GM19023 (cell line): ENCODE data around the gene ITGB8.
"Not testable (repeated sequence)": the region's sequence is repeated elsewhere in the genome, so short reads cannot be mapped to it uniquely, and the experiment has no call there.

ENCODE experiments used
- ATAC-seq: cut with Tn5 transposase; IDR thresholded peaks from one replicate; pipeline ENCODE4 v1.9.1; 2021; ENCODE audit warnings: mild to moderate bottlenecking, moderate library complexity; ENCODE audit not compliant: unreplicated experiment

The ITGB8 gene

DNA sequence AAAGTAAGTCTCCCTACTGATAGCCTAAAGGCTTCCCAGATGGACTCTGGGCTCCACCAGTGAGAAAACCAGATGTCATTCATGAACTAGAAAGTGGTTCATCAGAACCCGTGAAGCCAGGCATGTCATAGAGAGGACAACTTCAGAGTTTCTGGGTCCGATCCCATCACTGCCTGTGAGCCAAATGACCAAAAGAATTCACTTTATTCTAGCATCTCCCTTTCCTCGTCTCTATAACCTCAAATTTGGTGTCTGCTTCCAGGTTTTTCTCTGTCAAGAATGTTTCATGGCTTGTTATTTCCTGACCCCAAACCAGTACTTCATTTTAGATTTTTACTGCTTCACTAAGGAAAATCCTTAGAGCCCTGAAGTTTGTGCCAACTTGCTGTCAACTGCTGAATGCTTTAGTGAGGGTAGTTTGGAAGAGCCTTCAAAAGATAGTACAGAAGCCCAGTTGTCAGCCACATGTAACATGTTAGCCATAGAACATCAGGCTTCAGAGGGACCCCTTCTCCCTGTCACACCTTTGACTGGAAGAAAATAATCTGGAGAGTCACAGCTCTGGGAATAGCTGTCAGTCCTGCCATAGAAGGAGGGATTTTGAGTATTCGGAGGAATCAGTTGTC lies 34.0 kb downstream of the ITGB8 start:
- no peak for ATAC-seq

GRCh38 chr7:20365486-20365885 lies 34.8 kb downstream of the ITGB8 start:
- no peak for ATAC-seq

GRCh38 chr7:20374399-20374798 lies 43.7 kb downstream of the ITGB8 start:
- ATAC-seq: no peak

DNA sequence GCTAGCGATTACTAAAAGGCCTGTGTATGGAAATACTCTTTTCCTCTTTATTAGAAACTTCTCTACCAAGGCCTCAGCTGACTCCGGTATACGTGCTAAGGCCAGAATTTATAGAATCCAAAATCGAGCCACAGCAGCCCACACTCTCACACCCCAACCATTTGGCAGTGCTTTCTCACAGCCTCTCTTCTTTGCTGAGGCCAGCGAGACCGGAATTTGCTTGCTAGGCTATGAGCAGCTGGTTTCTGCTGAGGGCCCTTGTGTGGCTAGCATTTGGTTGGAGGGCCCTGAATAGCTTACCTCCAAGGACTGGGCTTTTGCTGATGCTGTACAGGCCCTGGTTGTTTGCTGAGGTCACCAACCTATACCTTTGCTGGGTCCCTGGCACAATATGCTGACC lies 46.1 kb downstream of the ITGB8 start:
- ATAC-seq: no peak

DNA sequence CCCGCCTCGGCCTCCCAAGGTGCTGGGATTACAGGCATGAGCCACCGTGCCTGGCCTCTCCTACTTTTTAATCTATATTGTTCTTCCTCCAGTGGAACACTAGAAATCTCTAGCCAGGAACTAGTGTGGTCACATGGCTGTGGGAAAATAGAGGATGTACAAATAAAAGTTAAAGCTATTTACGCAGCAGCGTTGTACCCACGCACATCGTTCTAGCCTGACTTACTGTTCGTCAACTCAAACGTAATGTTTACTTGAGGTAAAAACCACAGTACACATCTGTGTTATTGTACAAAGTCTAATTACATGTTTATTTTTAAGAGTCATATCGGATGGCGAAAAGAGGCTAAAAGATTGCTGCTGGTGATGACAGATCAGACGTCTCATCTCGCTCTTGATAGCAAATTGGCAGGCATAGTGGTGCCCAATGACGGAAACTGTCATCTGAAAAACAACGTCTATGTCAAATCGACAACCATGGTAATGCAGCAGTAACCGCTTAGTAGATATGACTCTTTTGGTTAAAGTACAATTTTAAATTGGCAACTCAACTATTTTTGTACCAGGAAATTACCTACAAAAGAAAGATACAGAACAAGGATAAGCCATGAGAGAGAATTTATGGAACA lies 50.8 kb downstream of the ITGB8 start:
- ATAC-seq: no peak

- ATAC-seq: no peak
Observed at GRCh38 chr7:20383351-20383750, 52.7 kb downstream of the ITGB8 start.

DNA sequence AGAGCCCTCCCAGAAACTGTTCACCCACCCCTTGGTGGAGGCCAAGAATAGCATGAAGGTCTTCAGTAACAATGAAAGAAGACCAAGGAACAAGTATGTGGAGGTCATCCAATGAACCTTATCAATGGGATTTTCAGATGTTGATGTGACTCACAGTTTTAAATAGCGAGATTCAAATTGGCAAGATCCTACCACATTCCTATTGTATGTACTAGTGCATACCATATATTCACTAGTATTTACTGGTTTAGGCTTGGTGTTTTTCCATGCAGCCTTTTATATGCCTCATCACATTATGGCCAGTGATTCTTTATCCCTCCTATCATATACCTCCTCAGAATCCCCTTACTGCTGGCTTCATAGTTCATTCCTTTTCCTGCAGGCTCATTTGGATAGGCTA lies 54.4 kb downstream of the ITGB8 start:
- no peak for ATAC-seq

- ATAC-seq: no peak
Observed at GRCh38 chr7:20388084-20388483, 57.4 kb downstream of the ITGB8 start.

- not testable (repeated sequence) for ATAC-seq
Observed at GRCh38 chr7:20389192-20389591, 58.5 kb downstream of the ITGB8 start.

DNA sequence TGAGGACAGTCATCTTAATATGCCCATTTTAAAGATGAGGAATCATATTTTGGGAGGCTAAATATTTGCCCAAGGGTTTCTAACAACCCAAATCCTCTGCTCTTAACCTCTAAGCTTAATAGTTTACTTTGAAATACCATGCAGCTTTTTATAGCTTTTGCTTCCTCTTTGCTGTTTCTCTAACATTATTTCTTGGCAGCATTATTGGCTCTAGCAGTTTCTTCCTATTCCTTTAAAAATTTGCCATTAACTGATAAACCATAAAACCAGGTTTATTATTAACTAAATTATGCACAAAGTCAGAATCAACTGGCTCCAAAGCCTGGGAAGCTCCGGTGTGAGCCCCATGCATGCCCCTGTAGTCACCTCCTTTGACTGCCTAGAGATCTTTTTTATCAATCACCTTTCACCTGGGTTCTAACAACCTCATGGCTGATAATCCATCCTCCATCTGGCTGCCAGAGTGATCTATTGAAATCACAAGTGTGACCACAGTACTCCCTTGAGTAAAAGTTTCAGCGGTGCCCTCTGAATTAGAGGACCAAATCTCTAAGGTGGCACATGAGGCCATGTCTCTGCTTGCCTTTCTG lies 62.4 kb downstream of the ITGB8 start:
- ATAC-seq: no peak

DNA sequence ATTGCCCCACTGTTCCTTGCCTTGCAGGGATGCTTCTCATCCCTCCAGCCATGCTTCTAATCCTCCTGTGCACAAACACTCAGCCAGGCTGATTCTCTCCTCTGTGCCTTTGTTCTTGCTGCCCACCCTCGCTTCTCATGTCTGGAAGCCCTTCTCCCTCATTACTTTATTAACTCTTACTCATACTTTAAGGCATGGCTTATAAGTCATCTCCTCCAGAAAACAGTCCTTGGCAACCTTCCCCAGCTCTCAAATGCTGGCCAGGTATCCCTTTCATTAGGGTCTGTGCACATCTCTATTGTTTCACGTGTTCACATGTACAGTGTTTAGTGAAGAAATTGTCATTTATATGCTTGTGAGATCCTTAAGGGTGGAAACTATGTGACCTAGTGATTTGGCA lies 62.9 kb downstream of the ITGB8 start:
- no peak for ATAC-seq

GRCh38 chr7:20394284-20394683 lies 63.6 kb downstream of the ITGB8 start:
- no peak for ATAC-seq

DNA sequence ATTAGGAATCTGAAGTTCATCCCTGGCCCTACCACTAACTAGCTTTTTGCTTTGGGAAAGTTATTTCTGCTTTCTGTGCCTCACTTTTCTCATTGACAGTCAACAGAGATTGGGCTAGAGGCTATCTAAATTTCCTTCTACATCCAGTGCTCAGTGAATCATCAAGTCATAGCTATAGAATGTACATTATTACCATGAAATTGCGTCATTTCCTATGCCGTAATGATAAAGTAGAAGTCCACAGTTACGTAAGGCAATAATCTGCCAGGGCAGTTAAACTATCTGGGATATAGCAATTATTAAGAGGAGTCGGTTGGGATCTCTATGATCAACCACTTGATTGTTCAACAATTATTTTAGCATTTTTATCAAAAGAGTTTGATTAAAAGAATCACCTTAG lies 64.4 kb downstream of the ITGB8 start:
- no peak for ATAC-seq

DNA sequence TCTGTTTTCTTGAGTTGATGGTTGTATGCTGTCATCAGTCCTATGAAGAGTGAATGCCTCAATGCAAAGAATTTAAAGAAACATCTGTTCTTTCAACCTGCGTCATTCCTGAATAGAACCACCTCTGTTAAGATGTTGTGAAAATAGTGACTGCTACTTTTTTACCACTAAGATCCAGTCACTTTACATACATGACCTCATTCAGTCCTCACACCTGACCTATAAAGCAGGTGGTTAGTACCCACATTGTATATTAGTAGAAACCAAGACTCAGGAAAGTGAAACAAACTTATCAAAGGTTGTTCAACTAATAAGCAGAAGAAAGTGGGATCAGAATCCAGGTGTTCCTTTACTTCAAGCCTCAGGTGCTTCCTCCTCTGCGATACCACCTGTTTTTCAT lies 64.8 kb downstream of the ITGB8 start:
- peak; percentile 74 for ATAC-seq

GRCh38 chr7:20399521-20399920 lies 68.8 kb downstream of the ITGB8 start:
- no peak for ATAC-seq

- no peak for ATAC-seq
Observed at GRCh38 chr7:20401861-20402746, 71.4 kb downstream of the ITGB8 start.

DNA sequence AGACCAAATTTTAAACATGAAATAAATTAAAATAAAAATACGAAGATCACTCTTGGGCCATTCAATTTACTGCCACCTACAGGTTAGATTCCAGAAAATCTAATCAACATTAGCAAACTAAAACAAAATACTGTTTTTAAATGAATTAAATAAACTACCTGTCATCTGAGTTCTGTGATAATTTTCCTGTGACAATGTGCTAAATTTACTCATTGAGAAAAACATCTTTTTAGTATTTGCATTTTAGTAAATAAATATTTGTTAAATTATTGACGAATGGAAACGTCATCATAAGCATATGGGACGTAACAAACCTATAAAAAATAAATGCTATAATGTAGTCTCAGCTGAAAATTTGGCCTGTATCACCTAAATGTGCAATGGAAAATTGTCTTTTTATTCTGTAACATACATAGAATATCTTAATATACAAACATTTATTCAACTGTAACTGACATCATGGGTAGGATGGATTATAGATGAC lies 72.1 kb downstream of the ITGB8 start:
- ATAC-seq: no peak

DNA sequence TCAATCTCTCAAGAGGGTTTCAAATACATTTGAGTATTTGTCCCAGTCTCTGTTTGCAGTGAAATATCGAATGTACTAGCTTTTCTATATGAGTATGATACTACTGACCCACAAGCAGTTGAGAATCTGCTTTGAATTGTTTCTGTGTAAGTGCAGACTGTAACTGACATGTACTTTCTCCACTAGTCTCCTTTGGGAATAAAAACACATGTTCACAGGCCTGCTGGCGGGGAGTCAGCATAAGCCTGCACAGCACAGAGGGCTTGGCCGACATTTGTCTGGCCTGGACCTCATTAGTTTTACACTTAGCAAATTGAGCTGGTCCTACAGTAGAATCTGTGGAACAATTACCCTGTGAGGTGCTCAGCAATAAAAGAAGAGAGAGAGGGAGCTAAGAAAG lies 72.6 kb downstream of the ITGB8 start:
- no peak for ATAC-seq

DNA sequence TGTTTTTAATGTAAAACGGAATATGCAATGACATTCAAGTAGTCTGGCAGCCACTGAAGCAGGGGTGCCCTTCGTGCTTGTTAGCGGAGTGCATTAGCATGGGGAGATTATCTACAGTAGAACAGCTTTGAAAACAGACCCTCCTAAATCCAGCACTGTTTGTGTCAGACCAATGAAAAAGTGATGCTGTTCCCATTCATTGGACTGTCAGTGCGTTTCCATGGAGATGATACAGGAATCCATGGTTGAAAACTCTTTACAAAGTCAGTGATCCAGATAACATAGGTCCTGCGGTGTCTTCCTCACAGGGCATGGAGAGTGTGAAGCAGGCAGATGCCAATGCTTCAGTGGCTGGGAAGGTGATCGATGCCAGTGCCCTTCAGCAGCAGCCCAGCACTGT lies 73.6 kb downstream of the ITGB8 start:
- ATAC-seq: no peak

- no peak for ATAC-seq
Observed at GRCh38 chr7:20407585-20408466, 77.1 kb downstream of the ITGB8 start.

DNA sequence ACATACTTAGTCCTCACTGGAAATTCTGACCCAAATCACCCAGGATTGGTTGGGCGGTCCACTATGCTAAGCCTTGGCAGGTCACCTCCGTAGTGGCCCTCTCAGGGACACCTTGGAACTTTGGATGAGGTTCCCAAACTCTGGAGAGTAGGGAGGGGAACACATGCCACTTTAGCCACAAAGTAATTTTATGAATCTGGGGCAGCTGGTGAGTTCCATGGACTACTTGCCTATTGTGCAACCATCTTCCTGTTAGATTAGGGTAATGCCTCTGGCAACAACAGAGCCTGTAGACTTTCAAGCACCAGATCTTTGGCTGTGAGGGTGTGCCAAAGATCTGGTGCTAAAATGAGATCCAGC lies 77.7 kb downstream of the ITGB8 start:
- no peak for ATAC-seq
